ENCODE data around the gene HSF4. TPM values are rescaled to one million over a fixed set of nuclear protein-coding genes. Genes with fewer than 3 reads are reported as not detected.

The HSF4 gene
- total RNA-seq, 4 donors from 2014 or later = 9.0 to 111 (median 29.7) TPM

GRCh38 chr16:67192781-67193361, 28.3 kb downstream of the HSF4 start:
- H3K4me1 ChIP-seq = peaks cover 22 to 31% of the 10 kb centered on the region in 2 donors
- H3K27me3 ChIP-seq = no peaks in the 10 kb centered on the region
- H3K36me3 ChIP-seq = peaks cover 3 to 42% of the 10 kb centered on the region in 2 donors
- no peaks in the 10 kb centered on the region for H3K9me3 ChIP-seq
- ATAC-seq (no peak), DNase-seq (no peak)
- in situ Hi-C loops (cut with MboI; ENCODE audit: low sequenced_read_pairs in 4 of 4) (no loop called here), intact Hi-C loops (cut with DNase I; ENCODE audit: low total_unique reads) (loop anchor here (1.0 kb wide), 1 partner anchor 34 kb away; the partner anchor contains the start of gene TMEM208)
- peak overlapping the region; percentile 81 to 90 (median 86) for H3K27ac ChIP-seq
- TF ChIP-seq, protein P1, sequence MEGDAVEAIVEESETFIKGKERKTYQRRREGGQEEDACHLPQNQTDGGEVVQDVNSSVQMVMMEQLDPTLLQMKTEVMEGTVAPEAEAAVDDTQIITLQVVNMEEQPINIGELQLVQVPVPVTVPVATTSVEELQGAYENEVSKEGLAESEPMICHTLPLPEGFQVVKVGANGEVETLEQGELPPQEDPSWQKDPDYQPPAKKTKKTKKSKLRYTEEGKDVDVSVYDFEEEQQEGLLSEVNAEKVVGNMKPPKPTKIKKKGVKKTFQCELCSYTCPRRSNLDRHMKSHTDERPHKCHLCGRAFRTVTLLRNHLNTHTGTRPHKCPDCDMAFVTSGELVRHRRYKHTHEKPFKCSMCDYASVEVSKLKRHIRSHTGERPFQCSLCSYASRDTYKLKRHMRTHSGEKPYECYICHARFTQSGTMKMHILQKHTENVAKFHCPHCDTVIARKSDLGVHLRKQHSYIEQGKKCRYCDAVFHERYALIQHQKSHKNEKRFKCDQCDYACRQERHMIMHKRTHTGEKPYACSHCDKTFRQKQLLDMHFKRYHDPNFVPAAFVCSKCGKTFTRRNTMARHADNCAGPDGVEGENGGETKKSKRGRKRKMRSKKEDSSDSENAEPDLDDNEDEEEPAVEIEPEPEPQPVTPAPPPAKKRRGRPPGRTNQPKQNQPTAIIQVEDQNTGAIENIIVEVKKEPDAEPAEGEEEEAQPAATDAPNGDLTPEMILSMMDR (IDR thresholded peaks at IDR 0.05 in 4 of 5, conservative IDR thresholded peaks at IDR 0.05 in 1 of 5) = no peak
- TF ChIP-seq POLR2A (IDR thresholded peaks at IDR 0.05) = no peak
- peak overlapping the region; percentile 92 to 99 (median 94) for H3K4me3 ChIP-seq

GRCh38 chr16:67193536-67193935, 29.0 kb downstream of the HSF4 start:
- Histone ChIP-seq H3K36me3 (peaks cover 3 to 42% of the 10 kb centered on the region in 2 donors), H3K27me3 (no peaks in the 10 kb centered on the region), H3K4me3 (peak overlapping the region in 3 of 4 donors; percentile 92 to 95 (median 93)), H3K27ac (peak overlapping the region in 1 of 4 donors; percentile 88), H3K9me3 (no peaks in the 10 kb centered on the region), H3K4me1 (peaks cover 22 to 38% of the 10 kb centered on the region in 2 donors)
- ATAC-seq (no peak), DNase-seq (no peak)
- intact Hi-C loops (cut with DNase I; ENCODE audit: low total_unique reads) = no loop called here
- no peak for TF ChIP-seq POLR2A (IDR thresholded peaks at IDR 0.05)
- TF ChIP-seq, protein P1 (IDR thresholded peaks at IDR 0.05 in 4 of 5, conservative IDR thresholded peaks at IDR 0.05 in 1 of 5) = no peak
- in situ Hi-C loops (cut with MboI; ENCODE audit: low sequenced_read_pairs in 4 of 4) = no loop called here

DNA sequence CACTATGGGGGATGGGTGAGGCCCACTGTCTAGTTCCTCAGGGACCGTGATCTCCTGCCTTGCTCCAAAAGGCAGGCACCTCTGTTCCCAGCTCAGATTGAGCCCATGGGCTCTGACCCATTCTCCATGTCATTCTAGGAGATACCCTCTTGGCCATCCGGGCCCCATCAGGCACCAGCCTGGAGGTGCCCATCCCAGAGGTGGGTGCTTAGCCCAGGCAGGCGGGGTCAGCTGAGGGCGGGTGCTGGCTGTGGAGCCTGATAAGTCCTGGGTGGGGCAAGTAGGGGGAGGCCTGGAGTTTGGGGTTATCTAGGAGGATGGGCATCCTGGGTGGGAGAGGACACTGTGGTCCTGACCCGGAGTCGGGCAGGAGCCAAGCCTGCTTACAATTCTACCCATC, 29.7 kb downstream of the HSF4 start:
- H3K27me3 ChIP-seq = no peaks in the 10 kb centered on the region
- ATAC-seq (no peak), DNase-seq (no peak)
- H3K36me3 ChIP-seq = peaks cover 3 to 42% of the 10 kb centered on the region in 2 donors
- H3K27ac ChIP-seq = no peak overlapping the region
- in situ Hi-C loops (cut with MboI; ENCODE audit: low sequenced_read_pairs in 4 of 4) = no loop called here
- intact Hi-C loops (cut with DNase I; ENCODE audit: low total_unique reads) = no loop called here
- TF ChIP-seq, protein P1 (IDR thresholded peaks at IDR 0.05 in 4 of 5, conservative IDR thresholded peaks at IDR 0.05 in 1 of 5) = no peak
- no peak for TF ChIP-seq POLR2A (IDR thresholded peaks at IDR 0.05)
- no peak overlapping the region for H3K4me3 ChIP-seq
- H3K9me3 ChIP-seq = no peaks in the 10 kb centered on the region
- peaks cover 22 to 39% of the 10 kb centered on the region in 2 donors for H3K4me1 ChIP-seq

- H3K27ac ChIP-seq = no peak overlapping the region
- H3K36me3 ChIP-seq = peaks cover 3 to 42% of the 10 kb centered on the region in 2 donors
- in situ Hi-C loops (cut with MboI; ENCODE audit: low sequenced_read_pairs in 4 of 4) = no loop called here
- no peaks in the 10 kb centered on the region for H3K9me3 ChIP-seq
- ATAC-seq = no peak
- no peak overlapping the region for H3K4me3 ChIP-seq
- peaks cover 22 to 36% of the 10 kb centered on the region in 2 donors for H3K4me1 ChIP-seq
- DNase-seq = no peak
- TF ChIP-seq POLR2A (IDR thresholded peaks at IDR 0.05) = no peak
- TF ChIP-seq, protein P1 (IDR thresholded peaks at IDR 0.05 in 4 of 5, conservative IDR thresholded peaks at IDR 0.05 in 1 of 5) = no peak
- no peaks in the 10 kb centered on the region for H3K27me3 ChIP-seq
- intact Hi-C loops (cut with DNase I; ENCODE audit: low total_unique reads) = no loop called here
These were observed 31.1 kb downstream of the HSF4 start for GRCh38 chr16:67195676-67196075.

Measured in gastrocnemius medialis (tissue), 4 donors.